GM12878 (cell line): ENCODE measurements around the gene SLIT2. TPM values are rescaled to one million over a fixed set of nuclear protein-coding genes. Genes with fewer than 3 reads are reported as not detected.

Experiments used
- ESRRA ChIP-seq: IDR thresholded peaks from 2 replicates; pipeline ENCODE4 v1.6.1; 2012; ENCODE audit warnings: mild to moderate bottlenecking, low read length, improper control_type of control experiment
- NFYA ChIP-seq: IDR thresholded peaks from 2 replicates; pipeline ENCODE4 v1.6.1; 2011; ENCODE audit warnings: low read depth, mild to moderate bottlenecking, low read length, improper control_type of control experiment, borderline replicate concordance
- NR2C1 ChIP-seq: fragments of 450-650 bp; IDR thresholded peaks from 2 replicates; pipeline ENCODE4 v1.6.1; 2017; ENCODE audit warnings: antibody characterized with exemption, mild to moderate bottlenecking, moderate library complexity
- NRF1 ChIP-seq: conservative IDR thresholded peaks from 2 replicates; pipeline ENCODE4 v1.6.1; 2011; ENCODE audit warnings: mild to moderate bottlenecking, low read depth, low read length, improper control_type of control experiment
- ZZZ3 ChIP-seq: IDR thresholded peaks from 2 replicates; pipeline ENCODE4 v1.6.1; 2011; ENCODE audit warnings: low read depth; ENCODE audit not compliant: control insufficient read depth, insufficient read length
- polyA plus RNA-seq, 11 experiments: library from polyadenylated mRNA; depleted of rRNA in 4 of 11; unstranded in 6 of 11; stranded (reverse) in 5 of 11; fragments of >200 nt; fragmentation: Nextera tagmentation in 4 of 11; fragmentation: Illumina TruSeq in 1 of 11; extraction: Ambion mirVana in 4 of 11; extraction: Trizol in 1 of 11; gene quantifications; 1 replicate in 1 of 11; 2 replicates in 10 of 11; pipeline versions ENCODE4 v1.2.1 to v1.2.3, GENCODE V29; 2011 to 2016; ENCODE audit warnings: inconsistent platforms in 2 of 11, missing spikeins in 2 of 11, low read depth in 1 of 11
- total RNA-seq, 4 experiments: library from RNA; depleted of rRNA in 3 of 4; stranded (reverse); fragments of >200 nt in 3 of 4; fragmentation: Illumina TruSeq in 1 of 4; extraction: Trizol in 1 of 4; gene quantifications; 2 replicates each; pipeline versions ENCODE4 v1.2.1 to v1.2.3, GENCODE V29; 2013 to 2021
- TF ChIP-seq, protein P1 (sequence below): fragments of 450-650 bp; formaldehyde crosslinking; IDR thresholded peaks from 2 replicates; pipeline ENCODE4 v1.4.0; 2020; ENCODE audit warnings: mild to moderate bottlenecking, moderate library complexity
- TF ChIP-seq, protein P2 (sequence below): fragments of 450-650 bp; conservative IDR thresholded peaks from 2 replicates; pipeline ENCODE4 v1.6.1; 2017; ENCODE audit warnings: mild to moderate bottlenecking, moderate library complexity
- TF ChIP-seq, protein P3 (sequence below): fragments of 450-650 bp; IDR thresholded peaks from 2 replicates; pipeline ENCODE4 v1.6.1; 2016; ENCODE audit warnings: mild to moderate bottlenecking
- TF ChIP-seq, protein P4 (sequence below): fragments of 150-350 bp; IDR thresholded peaks from 2 replicates; pipeline ENCODE4 v1.6.1; 2014; ENCODE audit warnings: mild to moderate bottlenecking, low read depth, low read length
- TF ChIP-seq, protein P5 (sequence below): IDR thresholded peaks from 2 replicates; pipeline ENCODE4 v1.6.1; 2011; ENCODE audit warnings: low read depth, mild to moderate bottlenecking, low read length, moderate library complexity, borderline replicate concordance; ENCODE audit errors: extremely low read depth

Gene SLIT2
- total and polyA plus RNA-seq, 10 of the 15 experiments (the other 5 are each of a cell fraction or from before 2014, with no cell fraction given) = 0.01 to 0.05 TPM; not detected in 8

DNA sequence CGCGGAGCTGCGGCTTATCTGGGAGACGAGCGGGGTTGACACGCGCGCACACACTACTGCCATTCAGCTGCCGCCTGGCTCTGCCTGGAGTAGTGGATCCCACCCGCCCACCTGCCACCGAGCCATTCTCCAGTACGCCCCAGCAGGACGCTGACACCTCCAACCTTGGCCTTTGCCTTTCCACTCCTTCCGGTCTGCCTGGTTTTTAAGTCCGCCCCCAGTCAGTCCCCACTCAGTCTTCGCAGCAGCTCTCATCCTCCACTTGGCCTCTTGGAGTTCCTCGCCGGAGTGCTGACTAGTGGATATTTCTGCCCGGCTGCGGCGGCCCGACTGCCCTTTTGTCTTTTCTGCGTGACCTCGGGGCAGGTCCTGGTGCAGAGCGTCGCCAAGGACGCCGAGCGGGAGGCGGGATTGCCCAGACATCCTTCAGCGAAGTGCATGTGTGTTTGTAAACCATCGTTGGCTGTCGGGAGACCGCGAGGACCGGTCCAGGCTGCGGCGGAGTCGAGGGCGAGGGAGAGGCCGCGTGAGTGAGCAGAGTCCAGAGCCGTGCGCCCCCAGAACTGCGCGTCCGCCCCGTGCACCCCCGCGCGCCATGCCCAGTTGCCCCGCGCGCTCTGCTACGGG, 1.1 kb downstream of the SLIT2 start (continued):
- TF ChIP-seq ZZZ3 = no peak
- TF ChIP-seq, protein P1, sequence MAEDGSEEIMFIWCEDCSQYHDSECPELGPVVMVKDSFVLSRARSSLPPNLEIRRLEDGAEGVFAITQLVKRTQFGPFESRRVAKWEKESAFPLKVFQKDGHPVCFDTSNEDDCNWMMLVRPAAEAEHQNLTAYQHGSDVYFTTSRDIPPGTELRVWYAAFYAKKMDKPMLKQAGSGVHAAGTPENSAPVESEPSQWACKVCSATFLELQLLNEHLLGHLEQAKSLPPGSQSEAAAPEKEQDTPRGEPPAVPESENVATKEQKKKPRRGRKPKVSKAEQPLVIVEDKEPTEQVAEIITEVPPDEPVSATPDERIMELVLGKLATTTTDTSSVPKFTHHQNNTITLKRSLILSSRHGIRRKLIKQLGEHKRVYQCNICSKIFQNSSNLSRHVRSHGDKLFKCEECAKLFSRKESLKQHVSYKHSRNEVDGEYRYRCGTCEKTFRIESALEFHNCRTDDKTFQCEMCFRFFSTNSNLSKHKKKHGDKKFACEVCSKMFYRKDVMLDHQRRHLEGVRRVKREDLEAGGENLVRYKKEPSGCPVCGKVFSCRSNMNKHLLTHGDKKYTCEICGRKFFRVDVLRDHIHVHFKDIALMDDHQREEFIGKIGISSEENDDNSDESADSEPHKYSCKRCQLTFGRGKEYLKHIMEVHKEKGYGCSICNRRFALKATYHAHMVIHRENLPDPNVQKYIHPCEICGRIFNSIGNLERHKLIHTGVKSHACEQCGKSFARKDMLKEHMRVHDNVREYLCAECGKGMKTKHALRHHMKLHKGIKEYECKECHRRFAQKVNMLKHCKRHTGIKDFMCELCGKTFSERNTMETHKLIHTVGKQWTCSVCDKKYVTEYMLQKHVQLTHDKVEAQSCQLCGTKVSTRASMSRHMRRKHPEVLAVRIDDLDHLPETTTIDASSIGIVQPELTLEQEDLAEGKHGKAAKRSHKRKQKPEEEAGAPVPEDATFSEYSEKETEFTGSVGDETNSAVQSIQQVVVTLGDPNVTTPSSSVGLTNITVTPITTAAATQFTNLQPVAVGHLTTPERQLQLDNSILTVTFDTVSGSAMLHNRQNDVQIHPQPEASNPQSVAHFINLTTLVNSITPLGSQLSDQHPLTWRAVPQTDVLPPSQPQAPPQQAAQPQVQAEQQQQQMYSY (CRISPR knock-in tag) = no peak
- TF ChIP-seq, protein P2, sequence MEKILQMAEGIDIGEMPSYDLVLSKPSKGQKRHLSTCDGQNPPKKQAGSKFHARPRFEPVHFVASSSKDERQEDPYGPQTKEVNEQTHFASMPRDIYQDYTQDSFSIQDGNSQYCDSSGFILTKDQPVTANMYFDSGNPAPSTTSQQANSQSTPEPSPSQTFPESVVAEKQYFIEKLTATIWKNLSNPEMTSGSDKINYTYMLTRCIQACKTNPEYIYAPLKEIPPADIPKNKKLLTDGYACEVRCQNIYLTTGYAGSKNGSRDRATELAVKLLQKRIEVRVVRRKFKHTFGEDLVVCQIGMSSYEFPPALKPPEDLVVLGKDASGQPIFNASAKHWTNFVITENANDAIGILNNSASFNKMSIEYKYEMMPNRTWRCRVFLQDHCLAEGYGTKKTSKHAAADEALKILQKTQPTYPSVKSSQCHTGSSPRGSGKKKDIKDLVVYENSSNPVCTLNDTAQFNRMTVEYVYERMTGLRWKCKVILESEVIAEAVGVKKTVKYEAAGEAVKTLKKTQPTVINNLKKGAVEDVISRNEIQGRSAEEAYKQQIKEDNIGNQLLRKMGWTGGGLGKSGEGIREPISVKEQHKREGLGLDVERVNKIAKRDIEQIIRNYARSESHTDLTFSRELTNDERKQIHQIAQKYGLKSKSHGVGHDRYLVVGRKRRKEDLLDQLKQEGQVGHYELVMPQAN = no peak
- TF ChIP-seq ESRRA = no peak
- TF ChIP-seq NR2C1 = no peak
- TF ChIP-seq, protein P3, sequence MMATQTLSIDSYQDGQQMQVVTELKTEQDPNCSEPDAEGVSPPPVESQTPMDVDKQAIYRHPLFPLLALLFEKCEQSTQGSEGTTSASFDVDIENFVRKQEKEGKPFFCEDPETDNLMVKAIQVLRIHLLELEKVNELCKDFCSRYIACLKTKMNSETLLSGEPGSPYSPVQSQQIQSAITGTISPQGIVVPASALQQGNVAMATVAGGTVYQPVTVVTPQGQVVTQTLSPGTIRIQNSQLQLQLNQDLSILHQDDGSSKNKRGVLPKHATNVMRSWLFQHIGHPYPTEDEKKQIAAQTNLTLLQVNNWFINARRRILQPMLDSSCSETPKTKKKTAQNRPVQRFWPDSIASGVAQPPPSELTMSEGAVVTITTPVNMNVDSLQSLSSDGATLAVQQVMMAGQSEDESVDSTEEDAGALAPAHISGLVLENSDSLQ = no peak
- TF ChIP-seq, protein P4, sequence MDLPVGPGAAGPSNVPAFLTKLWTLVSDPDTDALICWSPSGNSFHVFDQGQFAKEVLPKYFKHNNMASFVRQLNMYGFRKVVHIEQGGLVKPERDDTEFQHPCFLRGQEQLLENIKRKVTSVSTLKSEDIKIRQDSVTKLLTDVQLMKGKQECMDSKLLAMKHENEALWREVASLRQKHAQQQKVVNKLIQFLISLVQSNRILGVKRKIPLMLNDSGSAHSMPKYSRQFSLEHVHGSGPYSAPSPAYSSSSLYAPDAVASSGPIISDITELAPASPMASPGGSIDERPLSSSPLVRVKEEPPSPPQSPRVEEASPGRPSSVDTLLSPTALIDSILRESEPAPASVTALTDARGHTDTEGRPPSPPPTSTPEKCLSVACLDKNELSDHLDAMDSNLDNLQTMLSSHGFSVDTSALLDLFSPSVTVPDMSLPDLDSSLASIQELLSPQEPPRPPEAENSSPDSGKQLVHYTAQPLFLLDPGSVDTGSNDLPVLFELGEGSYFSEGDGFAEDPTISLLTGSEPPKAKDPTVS = no peak
- TF ChIP-seq NRF1 = no peak
- TF ChIP-seq NFYA = no peak
- TF ChIP-seq, protein P5, sequence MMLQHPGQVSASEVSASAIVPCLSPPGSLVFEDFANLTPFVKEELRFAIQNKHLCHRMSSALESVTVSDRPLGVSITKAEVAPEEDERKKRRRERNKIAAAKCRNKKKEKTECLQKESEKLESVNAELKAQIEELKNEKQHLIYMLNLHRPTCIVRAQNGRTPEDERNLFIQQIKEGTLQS = no peak
